Stimulated activated CD4-positive, alpha-beta T cell treated with anti-CD3 and anti-CD28 coated beads, Interleukin-1b, Interleukin-23, amount 100 ng/mL, for 1 hour (primary cell): ENCODE results near the gene BOD1L1.

ENCODE experiments used
- DNase-seq, 2 donors: peaks; one replicate each; pipeline ENCODE4 v3.0.0-alpha.2; 2020; ENCODE audit warnings: low read depth in 2 of 2

The BOD1L1 gene

GRCh38 chr4:13524504-13525243 is 102.9 kb downstream of the BOD1L1 start:
- no peak for DNase-seq

DNA sequence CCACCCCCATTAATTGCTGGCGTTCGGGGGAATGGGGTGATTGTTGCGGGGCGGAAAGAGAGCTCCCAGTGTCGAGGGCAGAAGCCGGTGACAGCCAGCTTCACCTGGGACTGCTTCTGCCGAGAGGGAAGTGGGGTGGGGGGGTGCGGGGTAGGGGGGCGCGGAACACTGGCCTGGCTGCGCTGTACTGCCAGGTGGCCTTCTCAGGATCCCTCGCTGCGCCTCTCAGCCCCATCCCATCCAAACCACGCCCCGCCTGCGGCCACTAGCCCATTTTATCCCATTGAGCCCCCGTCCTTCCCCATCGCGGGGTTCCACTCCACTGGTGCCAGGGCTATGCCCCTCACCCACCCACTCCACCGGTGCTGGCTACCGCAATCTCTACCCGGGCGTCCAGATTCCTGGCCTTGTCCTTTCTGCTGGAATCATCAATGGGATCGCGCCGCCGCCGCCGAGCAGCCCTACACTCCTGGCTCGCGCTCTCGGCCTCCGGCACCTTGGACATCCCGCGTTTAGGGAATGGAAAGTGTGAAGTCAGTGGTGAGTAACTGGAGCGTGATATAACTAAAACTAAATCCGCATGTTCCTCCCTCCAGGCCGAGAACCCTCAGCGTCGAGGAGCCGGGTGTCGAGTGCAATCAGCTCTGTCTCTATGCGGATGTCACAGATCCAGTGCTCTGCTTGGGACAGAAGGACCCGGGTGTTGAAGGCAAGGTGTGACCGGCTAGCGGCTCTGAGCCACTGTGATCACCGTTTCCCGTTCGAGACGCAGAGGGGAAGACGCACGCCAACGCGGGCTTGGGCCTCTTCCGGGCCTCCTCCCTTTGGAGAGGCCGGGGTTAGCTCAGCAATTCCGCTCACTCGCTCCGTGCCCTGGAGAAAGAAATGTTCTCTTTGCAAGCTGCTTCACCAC is 103.7 kb downstream of the BOD1L1 start:
- no peak for DNase-seq

GRCh38 chr4:13523105-13523477 is 104.4 kb downstream of the BOD1L1 start:
- DNase-seq = no peak

GRCh38 chr4:13522282-13523104 is 105.0 kb downstream of the BOD1L1 start:
- DNase-seq = no peak

DNA sequence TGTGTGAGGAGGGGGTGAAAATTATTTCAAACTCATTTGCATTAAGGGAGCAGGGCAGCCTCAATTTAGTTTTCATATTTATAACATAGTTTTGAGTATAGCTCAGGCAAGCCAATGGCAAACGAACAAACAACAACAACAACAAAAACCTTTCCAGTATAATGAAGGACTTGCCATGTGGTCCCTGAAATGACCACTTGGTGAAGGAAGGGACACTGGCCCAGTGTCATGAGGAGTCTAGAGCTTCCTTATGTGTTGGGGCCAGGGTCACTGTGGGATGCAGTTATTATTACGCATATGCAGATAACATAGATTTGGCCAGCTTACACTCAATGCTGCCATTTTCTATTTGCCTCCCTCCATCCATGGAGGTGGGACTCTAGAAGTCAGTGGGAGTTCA is 106.5 kb downstream of the BOD1L1 start:
- no peak for DNase-seq
